ENCODE measurements around the gene GRM5.

Gene GRM5

GRCh38 chr11:88692306-88693086 lies 373.3 kb downstream of the GRM5 start:
- DNase-seq: no peak

- DNase-seq: no peak
Measured at GRCh38 chr11:88689548-88690240, 376.1 kb downstream of the GRM5 start.

GRCh38 chr11:88683024-88683423 lies 382.8 kb downstream of the GRM5 start:
- DNase-seq: no peak

- no peak for DNase-seq
Measured at GRCh38 chr11:88680806-88681205, 385.0 kb downstream of the GRM5 start.

GRCh38 chr11:88666364-88666763 lies 399.4 kb downstream of the GRM5 start:
- DNase-seq: no peak

GRCh38 chr11:88657076-88657738 lies 408.6 kb downstream of the GRM5 start:
- no peak for DNase-seq

- DNase-seq: no peak
Measured at GRCh38 chr11:88656283-88656682, 409.5 kb downstream of the GRM5 start.

- DNase-seq: no peak
Measured at GRCh38 chr11:88655656-88656055, 410.1 kb downstream of the GRM5 start.

- DNase-seq: no peak
Measured at GRCh38 chr11:88655196-88655595, 410.6 kb downstream of the GRM5 start.

GRCh38 chr11:88651556-88651955 lies 414.2 kb downstream of the GRM5 start:
- DNase-seq: no peak

- no peak for DNase-seq
Measured at GRCh38 chr11:88644724-88645123, 421.1 kb downstream of the GRM5 start.

- no peak for DNase-seq
Measured at GRCh38 chr11:88632163-88632562, 433.6 kb downstream of the GRM5 start.

- no peak for DNase-seq
Measured at GRCh38 chr11:88631497-88631896, 434.3 kb downstream of the GRM5 start.

- no peak for DNase-seq
Measured at GRCh38 chr11:88629496-88629895, 436.3 kb downstream of the GRM5 start.

GRCh38 chr11:88626216-88626615 lies 439.6 kb downstream of the GRM5 start:
- DNase-seq: no peak

- DNase-seq: no peak
Measured at GRCh38 chr11:88623531-88623930, 442.3 kb downstream of the GRM5 start.

- no peak for DNase-seq
Measured at GRCh38 chr11:88620568-88621130, 445.1 kb downstream of the GRM5 start.

- no peak for DNase-seq
Measured at GRCh38 chr11:88619656-88620385, 446.0 kb downstream of the GRM5 start.

GRCh38 chr11:88619071-88619425 lies 446.7 kb downstream of the GRM5 start:
- DNase-seq: no peak

- no peak for DNase-seq
Measured at GRCh38 chr11:88618327-88619070, 447.3 kb downstream of the GRM5 start.

- DNase-seq: no peak
Measured at GRCh38 chr11:88617226-88617625, 448.6 kb downstream of the GRM5 start.

GRCh38 chr11:88604260-88604659 lies 461.5 kb downstream of the GRM5 start:
- no peak for DNase-seq

Measured in activated CD4-positive, alpha-beta T cell treated with anti-CD3 and anti-CD28 coated beads, Interleukin-2, amount 50 U/mL, for 1 hour (primary cell).